Ovary (tissue), 9 donors: ENCODE data around the gene ARHGEF37. TPM values are rescaled to one million over a fixed set of nuclear protein-coding genes. Genes with fewer than 3 reads are reported as not detected.

ENCODE experiments used
- DNase-seq, 5 donors: peaks; one replicate each; pipeline ENCODE4 v3.0.0-alpha.2; 2019 to 2020
- H3K27ac ChIP-seq, 2 donors: fragments of 200-600 bp; one replicate each; pipeline versions ENCODE4 v1.5.1 to v1.8.0; 2019 to 2022
- H3K27me3 ChIP-seq: fragments of 200-600 bp; one replicate; pipeline ENCODE4 v1.8.0; 2022
- H3K36me3 ChIP-seq: fragments of 200-600 bp; sonication (generic); one replicate; pipeline ENCODE4 v1.5.1; 2019
- H3K4me1 ChIP-seq: one replicate; pipeline ENCODE4 v1.8.1; 2013; ENCODE audit warnings: mild to moderate bottlenecking, moderate library complexity; ENCODE audit not compliant: insufficient read depth
- H3K4me3 ChIP-seq: fragments of 200-600 bp; sonication (generic); one replicate; pipeline ENCODE4 v1.5.1; 2017
- H3K9me3 ChIP-seq, 2 donors: fragments of 200-600 bp in 1 of 2; sonication (generic) in 1 of 2; one replicate each; pipeline versions ENCODE4 v1.5.1 to v1.8.1; 2013 to 2019; ENCODE audit warnings: mild to moderate bottlenecking in 1 of 2, moderate library complexity in 1 of 2
- EP300 ChIP-seq: sonication (generic); formaldehyde crosslinking; IDR thresholded peaks from one replicate; pipeline ENCODE4 v1.6.1; 2017; ENCODE audit warnings: antibody characterized with exemption
- POLR2A ChIP-seq: fragments of 450-650 bp; IDR thresholded peaks from one replicate; pipeline ENCODE4 v1.6.1; 2017; ENCODE audit warnings: antibody characterized with exemption, mild to moderate bottlenecking, moderate library complexity
- WGBS, 3 donors: extraction: QIAGEN DNeasy Blood & Tissue Kit in 1 of 3; methylation state at CpG; one replicate each; pipeline versions ENCODE4 v1.1.5 to v1.1.7; 2013 to 2017; 5-methylcytosine and 5-hydroxymethylcytosine counted together
- intact Hi-C, 4 donors: fragments of 100-400 bp; cut with DNase I; formaldehyde crosslinking; loops; one replicate each; pipeline versions ENCODE4 v1.11.0 to v1.15.1; 2022 to 2023
- polyA plus RNA-seq, 2 donors: library from polyadenylated mRNA; stranded (reverse); fragments of 200-250 nt in 1 of 2; fragments of 350-450 nt in 1 of 2; fragmentation: Illumina TruSeq in 1 of 2; extraction: RNeasy Lipid Tissue Mini Kit (QIAGEN cat#74804) in 1 of 2; gene quantifications; one replicate each; pipeline ENCODE4 v1.2.3, GENCODE V29; 2013 to 2014
- total RNA-seq, 7 donors: library from RNA; depleted of rRNA in 2 of 7; stranded (reverse); fragments of >200 nt in 2 of 7; fragmentation: NEBNext Ultra II Directional in 3 of 7; extraction: Animal tissue kit (Norgen Biotek cat#: 25700) in 3 of 7; gene quantifications; one replicate each; pipeline versions ENCODE4 v1.1.0 to v1.2.4, GENCODE V29; 2016 to 2023
- TF ChIP-seq, protein P1 (sequence below), 3 donors: fragments of 450-650 bp in 2 of 3; fragments of 200-600 bp in 1 of 3; IDR thresholded peaks; one replicate each; pipeline versions ENCODE4 v1.5.1 to v1.8.0; 2016 to 2022; ENCODE audit warnings: antibody characterized with exemption in 3 of 3, mild to moderate bottlenecking in 1 of 3
- donor health status: DM: no; HTN: no; CAD: no; lungs with moderate emphysema.
- donor health status: DM: no; HTN: no; CAD: no.
- donor health status: Bipolar disorder and iron deficiency.
- donor health status: DM: yes; HTN: yes; CAD: no.
- donor health status: DM: no; HTN: no; CAD: no.
- donor health status: DM: yes; HTN: yes; CAD: no.

Gene ARHGEF37
- total and polyA plus RNA-seq, 9 donors: 4.1 to 9.9 (median 6.2) TPM

DNA sequence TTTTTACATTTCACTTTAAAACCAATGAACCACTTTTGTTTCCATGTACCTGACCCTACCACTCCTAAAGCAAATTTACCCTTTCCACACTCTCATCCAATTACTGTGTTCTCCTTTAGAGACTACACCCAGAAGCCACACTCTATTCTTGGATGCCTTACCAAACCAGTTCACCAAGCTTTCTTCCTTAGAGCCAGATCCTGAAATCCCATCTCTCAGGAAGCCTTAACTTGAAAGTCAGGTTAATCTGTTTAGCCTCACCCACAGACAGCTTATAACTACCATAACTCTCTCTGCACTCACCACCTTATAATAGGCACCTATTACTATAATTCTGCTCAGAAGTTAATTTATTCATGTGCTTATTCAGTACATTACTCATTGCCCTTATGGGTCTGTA, 34.3 kb upstream of the ARHGEF37 start:
- Histone ChIP-seq H3K4me1 (peaks cover 19% of the 10 kb centered on the region), H3K9me3 (no peaks in the 10 kb centered on the region), H3K36me3 (no peaks in the 10 kb centered on the region), H3K27ac (no peak overlapping the region), H3K27me3 (no peaks in the 10 kb centered on the region), H3K4me3 (no peak overlapping the region)
- DNase-seq: no peak
- intact Hi-C loops: loop anchor here in 1 of 4 donors (5.0 kb wide), 1 partner anchor 105 kb away; no protein-coding TSS in a partner anchor
- no peak for TF ChIP-seq EP300
- TF ChIP-seq POLR2A: no peak
- TF ChIP-seq, protein P1, sequence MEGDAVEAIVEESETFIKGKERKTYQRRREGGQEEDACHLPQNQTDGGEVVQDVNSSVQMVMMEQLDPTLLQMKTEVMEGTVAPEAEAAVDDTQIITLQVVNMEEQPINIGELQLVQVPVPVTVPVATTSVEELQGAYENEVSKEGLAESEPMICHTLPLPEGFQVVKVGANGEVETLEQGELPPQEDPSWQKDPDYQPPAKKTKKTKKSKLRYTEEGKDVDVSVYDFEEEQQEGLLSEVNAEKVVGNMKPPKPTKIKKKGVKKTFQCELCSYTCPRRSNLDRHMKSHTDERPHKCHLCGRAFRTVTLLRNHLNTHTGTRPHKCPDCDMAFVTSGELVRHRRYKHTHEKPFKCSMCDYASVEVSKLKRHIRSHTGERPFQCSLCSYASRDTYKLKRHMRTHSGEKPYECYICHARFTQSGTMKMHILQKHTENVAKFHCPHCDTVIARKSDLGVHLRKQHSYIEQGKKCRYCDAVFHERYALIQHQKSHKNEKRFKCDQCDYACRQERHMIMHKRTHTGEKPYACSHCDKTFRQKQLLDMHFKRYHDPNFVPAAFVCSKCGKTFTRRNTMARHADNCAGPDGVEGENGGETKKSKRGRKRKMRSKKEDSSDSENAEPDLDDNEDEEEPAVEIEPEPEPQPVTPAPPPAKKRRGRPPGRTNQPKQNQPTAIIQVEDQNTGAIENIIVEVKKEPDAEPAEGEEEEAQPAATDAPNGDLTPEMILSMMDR (IDR thresholded peaks at IDR 0.05): no peak

DNA sequence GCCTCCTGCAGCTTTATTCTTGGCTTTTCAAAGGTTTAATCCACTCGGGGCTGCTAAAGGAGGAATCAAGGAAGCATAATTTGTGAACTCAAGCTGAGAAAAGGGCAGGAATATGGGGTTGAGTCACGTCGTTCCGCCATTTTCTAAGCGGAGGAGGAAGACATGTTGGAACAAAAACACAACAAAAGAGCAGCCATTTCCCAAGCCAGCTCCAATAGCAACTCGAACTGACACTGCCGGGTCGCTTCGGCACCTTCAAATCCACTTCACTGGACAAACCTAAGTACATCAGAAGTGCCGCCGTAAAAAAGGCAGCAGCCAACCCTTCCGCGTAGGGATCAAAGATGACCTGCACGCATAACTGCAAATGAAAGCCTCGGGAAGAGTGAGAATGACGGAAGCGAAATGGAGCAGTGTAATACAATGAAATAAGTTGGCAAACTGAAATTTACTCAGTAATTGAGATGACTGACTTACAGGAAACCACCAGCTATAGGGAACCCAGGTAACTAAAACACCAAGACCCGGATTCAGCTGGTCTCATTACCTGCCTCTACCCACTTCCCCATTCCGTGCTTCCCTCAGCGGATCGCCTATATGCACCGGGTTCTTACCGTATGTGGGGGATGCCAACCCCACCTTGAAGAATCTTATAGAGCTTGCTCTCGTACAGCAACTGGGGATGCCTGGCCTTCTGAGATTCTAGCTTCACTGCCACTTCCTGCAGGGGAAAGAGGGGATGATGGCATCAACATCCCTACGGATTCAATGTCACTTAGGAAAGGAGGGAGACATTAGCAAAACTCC, 31.6 kb upstream of the ARHGEF37 start:
- TF ChIP-seq, protein P1 (IDR thresholded peaks at IDR 0.05): no peak
- TF ChIP-seq EP300: no peak
- intact Hi-C loops: loop anchor here (2.0 to 5.0 kb wide), 5 partner anchors 97 to 167 kb away; no protein-coding TSS in a partner anchor
- peak overlapping the region; percentile 49 to 89 for H3K27ac ChIP-seq
- DNase-seq: peak in 1 of 5 donors; percentile 47
- H3K27me3 ChIP-seq: no peaks in the 10 kb centered on the region
- 0 to 1% (median 0%) methylated on average over 25 of the region's 25 CpGs for WGBS, 3 donors
- no peaks in the 10 kb centered on the region for H3K9me3 ChIP-seq
- no peaks in the 10 kb centered on the region for H3K36me3 ChIP-seq
- H3K4me3 ChIP-seq: peak overlapping the region; percentile 87
- H3K4me1 ChIP-seq: peaks cover 17% of the 10 kb centered on the region

DNA sequence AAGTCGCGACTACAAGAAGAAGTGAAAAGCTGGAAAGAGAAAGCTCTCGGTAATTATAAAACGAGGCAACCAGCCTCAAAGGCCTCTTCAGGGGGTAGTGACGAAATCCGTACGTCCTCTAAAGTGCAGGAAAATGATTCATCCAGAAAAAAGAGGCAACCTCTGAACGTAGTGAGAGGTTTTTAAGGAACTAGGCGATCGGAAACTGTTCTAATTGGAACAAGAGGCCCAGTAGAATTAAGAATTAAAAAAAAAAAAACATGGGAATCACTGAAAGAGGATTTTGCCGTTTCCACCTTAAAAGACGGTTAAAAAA, 31.1 kb upstream of the ARHGEF37 start:
- Histone ChIP-seq H3K27ac (peak overlapping the region; percentile 49 to 89), H3K27me3 (no peaks in the 10 kb centered on the region), H3K9me3 (no peaks in the 10 kb centered on the region), H3K4me3 (peak overlapping the region; percentile 87), H3K4me1 (peaks cover 13% of the 10 kb centered on the region), H3K36me3 (no peaks in the 10 kb centered on the region)
- WGBS, 3 donors: 0 to 1% (median 0%) methylated on average over 12 of the region's 12 CpGs
- TF ChIP-seq, protein P1 (IDR thresholded peaks at IDR 0.05): no peak
- TF ChIP-seq EP300: no peak
- no peak for TF ChIP-seq POLR2A
- no peak for DNase-seq
- intact Hi-C loops: loop anchor here in 3 of 4 donors (2.0 to 5.0 kb wide), 4 partner anchors 98 to 168 kb away; no protein-coding TSS in a partner anchor

DNA sequence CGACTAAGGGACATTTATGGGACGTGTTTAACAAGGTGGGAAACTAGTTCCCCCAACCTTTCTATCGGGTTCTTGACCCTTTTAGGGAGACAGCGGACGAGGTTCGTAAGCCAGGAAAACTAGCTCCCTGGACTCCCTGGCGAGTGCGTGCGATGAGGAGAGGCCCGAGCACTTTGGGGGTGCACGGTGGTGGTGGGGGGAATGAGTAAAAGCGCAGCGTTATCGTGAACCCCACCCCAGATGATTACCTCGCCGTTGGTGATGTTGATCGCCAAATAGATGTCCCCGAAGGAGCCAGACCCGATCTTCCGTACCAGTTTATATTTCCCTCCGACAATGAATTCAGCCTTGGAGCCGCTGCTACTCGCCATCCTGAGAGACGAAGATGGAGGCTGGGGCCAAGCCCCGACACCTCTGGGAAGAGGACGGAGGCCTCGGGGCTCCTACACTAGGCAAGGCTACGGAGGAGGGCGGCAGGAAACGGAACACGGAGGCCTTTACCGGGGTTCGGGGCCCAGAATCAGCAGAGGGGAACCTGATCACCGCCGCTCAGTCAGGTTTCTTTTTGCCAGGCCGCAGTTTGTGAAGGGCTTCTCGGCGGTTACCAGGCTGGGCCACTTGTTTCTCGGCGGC, 30.6 kb upstream of the ARHGEF37 start:
- Histone ChIP-seq H3K27me3 (no peaks in the 10 kb centered on the region), H3K4me3 (peak overlapping the region; percentile 87), H3K4me1 (peaks cover 10% of the 10 kb centered on the region), H3K36me3 (no peaks in the 10 kb centered on the region), H3K27ac (peak overlapping the region; percentile 89 to 93), H3K9me3 (no peaks in the 10 kb centered on the region)
- TF ChIP-seq, protein P1 (IDR thresholded peaks at IDR 0.05): no peak
- TF ChIP-seq EP300 (no peak), POLR2A (no peak)
- WGBS, 3 donors: 0 to 1% (median 0%) methylated on average over 40 of the region's 40 CpGs
- DNase-seq: peak in 3 of 5 donors; percentile 32 to 41 (median 39)
- intact Hi-C loops: loop anchor here in 3 of 4 donors (2.0 to 5.0 kb wide), 4 partner anchors 98 to 168 kb away; no protein-coding TSS in a partner anchor
